ENCODE results near the gene TMEM54.

Gene TMEM54

DNA sequence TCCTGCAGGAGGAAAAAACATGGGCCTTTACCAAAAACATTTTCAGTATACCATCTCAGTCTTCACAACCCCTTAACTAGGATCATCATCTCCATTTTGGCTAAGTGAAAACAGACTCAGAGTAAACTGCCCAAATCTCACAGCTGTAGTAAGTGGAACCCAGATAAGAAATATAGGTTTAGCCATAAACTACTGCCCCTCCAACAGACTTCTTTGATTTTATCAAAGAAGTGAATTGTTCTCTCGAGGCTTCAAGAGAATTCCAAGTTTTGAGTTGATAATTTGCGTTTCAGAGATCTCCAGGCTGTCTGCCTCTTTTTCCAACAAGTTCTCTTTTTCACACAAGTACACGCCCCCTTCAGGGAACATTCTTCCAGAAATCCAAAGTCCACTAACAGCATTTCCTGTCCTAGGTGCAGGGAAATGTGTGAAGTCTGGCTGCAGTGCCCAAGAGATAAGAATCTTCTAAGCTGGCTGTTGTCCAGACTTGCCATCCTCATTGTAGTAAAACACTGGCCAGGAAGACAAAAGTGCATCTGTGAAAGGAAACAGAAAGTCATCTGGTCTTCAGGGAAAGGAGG, 32.6 kb upstream of the TMEM54 start:
- Histone ChIP-seq H3K9me3 (ENCODE audit: control insufficient read depth, insufficient read depth, low read length) (no peaks in the 10 kb centered on the region), H3K36me3 (ENCODE audit: control insufficient read depth, insufficient read depth, low read length) (peaks cover 31% of the 10 kb centered on the region), H3K9ac (ENCODE audit: low read depth, low read length) (no peak overlapping the region), H3K4me3 (ENCODE audit: low read depth, low read length) (no peak overlapping the region), H3K27me3 (ENCODE audit: control insufficient read depth, insufficient read depth, low read length) (peaks cover 6% of the 10 kb centered on the region), H3K4me1 (ENCODE audit: control insufficient read depth, insufficient read depth, low read length) (peaks cover 6% of the 10 kb centered on the region; the same call in 1 of the 2 replicates), H3K27ac (ENCODE audit: low read depth, low read length) (peak overlapping the region; percentile 18)

DNA sequence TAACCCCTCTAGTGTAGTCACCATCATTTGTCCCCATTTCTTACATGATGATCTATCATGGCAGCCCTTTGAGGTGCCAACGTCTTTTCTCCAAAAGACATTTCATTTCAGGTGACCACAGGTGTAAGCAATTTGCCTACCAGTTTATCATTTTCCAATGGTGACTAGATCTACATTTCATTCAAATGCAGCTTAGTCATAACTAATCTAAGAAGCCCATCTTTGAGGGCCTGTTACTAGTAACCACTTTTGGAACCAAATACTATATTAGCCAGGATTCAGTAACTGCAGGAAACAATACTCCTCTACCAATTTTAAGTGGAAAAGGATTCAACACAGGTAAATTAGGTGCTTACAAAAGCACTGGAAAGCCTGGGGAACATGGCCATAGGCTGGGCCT, 30.6 kb upstream of the TMEM54 start:
- Histone ChIP-seq H3K4me3 (ENCODE audit: low read depth, low read length) (no peak overlapping the region), H3K27me3 (ENCODE audit: control insufficient read depth, insufficient read depth, low read length) (peaks cover 26% of the 10 kb centered on the region), H3K36me3 (ENCODE audit: control insufficient read depth, insufficient read depth, low read length) (peaks cover 12% of the 10 kb centered on the region), H3K9ac (ENCODE audit: low read depth, low read length) (no peak overlapping the region), H3K27ac (ENCODE audit: low read depth, low read length) (no peak overlapping the region), H3K4me1 (ENCODE audit: control insufficient read depth, insufficient read depth, low read length) (peaks cover 9% of the 10 kb centered on the region), H3K9me3 (ENCODE audit: control insufficient read depth, insufficient read depth, low read length) (no peaks in the 10 kb centered on the region)

DNA sequence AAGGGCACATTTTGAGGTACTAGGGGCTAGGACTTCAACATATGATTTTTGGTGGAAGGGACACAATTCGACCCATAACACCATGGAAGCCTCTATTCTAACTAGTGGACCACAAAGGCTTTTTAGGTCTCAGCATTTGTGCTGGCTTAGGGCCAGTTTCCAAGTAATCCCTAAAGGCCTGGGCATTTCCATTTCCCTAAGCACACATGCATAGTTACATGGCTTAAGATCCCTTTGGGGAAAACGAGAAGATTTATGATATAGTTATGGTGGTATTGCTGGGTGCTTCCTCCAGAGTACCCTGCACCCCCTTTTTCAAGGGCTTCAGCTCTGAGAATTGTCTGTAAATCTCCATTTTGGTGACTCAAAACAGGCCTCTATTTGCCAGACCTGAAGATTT, 28.2 kb upstream of the TMEM54 start:
- Histone ChIP-seq H3K9me3 (ENCODE audit: control insufficient read depth, insufficient read depth, low read length) (no peaks in the 10 kb centered on the region), H3K36me3 (ENCODE audit: control insufficient read depth, insufficient read depth, low read length) (no peaks in the 10 kb centered on the region), H3K4me3 (ENCODE audit: low read depth, low read length) (no peak overlapping the region), H3K27me3 (ENCODE audit: control insufficient read depth, insufficient read depth, low read length) (peaks cover 50% of the 10 kb centered on the region), H3K4me1 (ENCODE audit: control insufficient read depth, insufficient read depth, low read length) (peaks cover 19% of the 10 kb centered on the region), H3K9ac (ENCODE audit: low read depth, low read length) (no peak overlapping the region), H3K27ac (ENCODE audit: low read depth, low read length) (no peak overlapping the region)

DNA sequence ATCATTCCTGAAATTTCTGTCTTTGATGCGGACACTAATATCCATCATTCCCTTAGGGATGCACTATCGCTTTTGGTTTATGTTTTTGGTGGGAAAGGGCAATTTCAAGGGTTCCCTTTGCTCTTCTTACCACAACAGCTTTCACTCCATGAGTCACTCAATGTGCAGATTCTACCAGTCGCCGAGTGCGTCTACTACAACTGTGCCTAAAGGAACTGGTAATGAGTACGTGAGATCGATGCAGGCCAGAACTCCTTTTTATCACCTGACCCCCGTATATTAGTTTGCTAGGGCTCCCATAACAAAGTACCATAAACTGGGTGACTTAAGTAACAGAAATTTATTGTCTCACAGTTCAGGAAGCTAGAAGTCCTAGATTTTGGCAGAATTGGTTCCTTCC, 27.5 kb upstream of the TMEM54 start:
- Histone ChIP-seq H3K9ac (ENCODE audit: low read depth, low read length) (no peak overlapping the region), H3K4me1 (ENCODE audit: control insufficient read depth, insufficient read depth, low read length) (peaks cover 16% of the 10 kb centered on the region), H3K9me3 (ENCODE audit: control insufficient read depth, insufficient read depth, low read length) (no peaks in the 10 kb centered on the region), H3K36me3 (ENCODE audit: control insufficient read depth, insufficient read depth, low read length) (no peaks in the 10 kb centered on the region), H3K27me3 (ENCODE audit: control insufficient read depth, insufficient read depth, low read length) (peaks cover 57% of the 10 kb centered on the region), H3K4me3 (ENCODE audit: low read depth, low read length) (no peak overlapping the region), H3K27ac (ENCODE audit: low read depth, low read length) (no peak overlapping the region)

DNA sequence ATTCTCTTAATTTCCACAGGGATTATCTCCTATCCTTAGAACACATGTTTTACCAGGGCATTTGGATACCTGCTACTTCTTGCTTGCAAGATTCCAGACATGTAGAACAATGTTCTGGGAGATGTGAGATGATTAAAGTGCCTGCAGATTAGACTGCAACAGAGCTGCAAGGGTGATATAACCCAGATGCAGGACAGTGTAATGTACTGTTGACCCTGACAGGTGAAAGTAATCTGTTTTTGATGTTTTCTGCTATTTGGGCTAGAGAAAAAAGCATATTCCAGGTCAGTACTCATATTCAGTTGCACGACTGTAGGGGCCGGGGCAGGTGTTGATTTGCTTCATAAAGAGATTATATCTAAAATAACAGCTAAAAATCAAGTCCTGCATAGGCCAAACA, 27.1 kb upstream of the TMEM54 start:
- peaks cover 13% of the 10 kb centered on the region; the same call in 1 of the 2 replicates for H3K4me1 ChIP-seq (ENCODE audit: control insufficient read depth, insufficient read depth, low read length)
- H3K36me3 ChIP-seq (ENCODE audit: control insufficient read depth, insufficient read depth, low read length), result no peaks in the 10 kb centered on the region
- H3K9me3 ChIP-seq (ENCODE audit: control insufficient read depth, insufficient read depth, low read length), result no peaks in the 10 kb centered on the region
- H3K9ac ChIP-seq (ENCODE audit: low read depth, low read length), result no peak overlapping the region
- peaks cover 61% of the 10 kb centered on the region for H3K27me3 ChIP-seq (ENCODE audit: control insufficient read depth, insufficient read depth, low read length)
- no peak overlapping the region for H3K27ac ChIP-seq (ENCODE audit: low read depth, low read length)
- H3K4me3 ChIP-seq (ENCODE audit: low read depth, low read length), result no peak overlapping the region

DNA sequence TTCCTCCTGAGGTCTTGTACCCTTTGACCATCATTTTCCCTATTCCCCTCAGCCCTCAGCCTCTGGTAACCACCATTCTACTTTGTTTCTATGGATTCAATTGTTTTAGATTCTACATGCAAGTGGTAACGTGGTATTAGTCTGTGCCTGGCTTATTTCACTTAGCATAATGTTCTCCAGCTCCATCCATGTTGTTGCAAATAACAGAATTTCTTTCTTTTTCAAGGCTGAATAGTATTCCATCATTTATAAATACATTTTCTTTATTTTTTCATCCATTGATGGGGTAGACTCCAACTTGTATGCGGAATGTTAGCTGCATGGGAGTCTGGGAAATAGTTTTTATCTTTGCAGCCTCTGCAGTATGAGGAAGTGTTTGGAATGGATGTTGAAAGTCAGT, 26.3 kb upstream of the TMEM54 start:
- H3K9me3 ChIP-seq (ENCODE audit: control insufficient read depth, insufficient read depth, low read length), result no peaks in the 10 kb centered on the region
- peaks cover 13% of the 10 kb centered on the region; the same call in 1 of the 2 replicates for H3K4me1 ChIP-seq (ENCODE audit: control insufficient read depth, insufficient read depth, low read length)
- no peak overlapping the region for H3K4me3 ChIP-seq (ENCODE audit: low read depth, low read length)
- H3K27me3 ChIP-seq (ENCODE audit: control insufficient read depth, insufficient read depth, low read length), result peaks cover 69% of the 10 kb centered on the region
- no peak overlapping the region for H3K27ac ChIP-seq (ENCODE audit: low read depth, low read length)
- no peaks in the 10 kb centered on the region for H3K36me3 ChIP-seq (ENCODE audit: control insufficient read depth, insufficient read depth, low read length)
- H3K9ac ChIP-seq (ENCODE audit: low read depth, low read length), result no peak overlapping the region

DNA sequence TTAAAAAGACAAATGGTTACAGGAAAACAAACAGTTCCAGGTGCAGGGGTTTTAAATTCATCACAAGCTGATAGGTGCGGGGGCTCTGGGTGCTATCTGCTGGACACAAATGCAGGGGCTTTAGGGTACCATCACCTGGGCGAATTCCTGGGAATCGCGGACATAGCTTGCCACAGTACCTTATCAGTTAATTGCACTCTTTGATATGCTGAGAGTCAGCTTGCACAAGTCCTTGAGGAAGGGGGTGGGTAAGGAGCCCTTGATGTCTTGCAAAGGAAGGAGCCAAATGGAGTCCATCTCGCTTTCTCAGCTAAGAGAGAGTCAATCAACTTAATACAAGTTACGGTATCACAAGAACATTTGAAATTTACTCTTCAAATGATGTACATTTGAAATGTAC, 25.4 kb upstream of the TMEM54 start:
- peaks cover 13% of the 10 kb centered on the region; the same call in 1 of the 2 replicates for H3K4me1 ChIP-seq (ENCODE audit: control insufficient read depth, insufficient read depth, low read length)
- H3K27me3 ChIP-seq (ENCODE audit: control insufficient read depth, insufficient read depth, low read length), result peaks cover 69% of the 10 kb centered on the region
- no peaks in the 10 kb centered on the region for H3K9me3 ChIP-seq (ENCODE audit: control insufficient read depth, insufficient read depth, low read length)
- no peak overlapping the region for H3K9ac ChIP-seq (ENCODE audit: low read depth, low read length)
- H3K27ac ChIP-seq (ENCODE audit: low read depth, low read length), result no peak overlapping the region
- 0 out of 2 replicates have a peak overlapping the region, but pooled peaks have one; percentile 62 for H3K4me3 ChIP-seq (ENCODE audit: low read depth, low read length)
- H3K36me3 ChIP-seq (ENCODE audit: control insufficient read depth, insufficient read depth, low read length), result no peaks in the 10 kb centered on the region

DNA sequence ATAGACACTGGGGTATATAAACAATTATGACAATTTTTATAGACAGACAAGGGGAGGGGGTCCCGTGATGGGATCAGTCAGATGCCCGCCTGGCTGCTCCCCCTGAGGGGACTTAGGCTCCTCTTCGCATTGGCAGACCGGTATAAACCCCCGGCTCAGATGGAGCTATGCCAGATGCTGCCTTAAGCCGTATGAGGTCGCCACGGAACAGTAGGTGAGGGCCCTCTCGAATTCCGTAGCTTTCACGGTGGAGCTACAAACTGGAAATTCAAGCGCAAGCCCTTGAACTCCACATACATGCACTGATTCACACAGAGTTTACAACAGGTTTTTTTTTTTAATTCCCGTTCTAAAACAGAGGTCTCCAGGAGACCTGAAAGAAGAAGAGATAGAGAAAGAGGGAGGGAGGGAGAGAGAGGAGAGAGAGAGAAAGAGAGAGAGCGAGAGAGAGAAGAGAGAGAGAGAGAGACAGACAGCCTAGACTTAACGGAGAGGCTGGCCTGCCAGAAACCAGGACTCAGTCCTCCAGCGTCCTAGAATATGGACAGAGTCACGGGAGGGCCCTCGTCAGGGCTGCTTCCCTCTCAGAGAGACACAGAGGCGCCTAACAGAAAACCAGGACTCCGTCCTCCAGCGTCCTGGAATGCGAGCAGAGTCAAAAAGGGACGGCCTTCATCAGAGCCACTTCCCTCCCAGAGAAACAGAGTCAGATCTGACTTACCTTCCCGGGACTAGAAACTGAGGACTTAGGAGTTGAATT, 24.4 kb upstream of the TMEM54 start:
- peak overlapping the region; percentile 62 for H3K4me3 ChIP-seq (ENCODE audit: low read depth, low read length)
- H3K27ac ChIP-seq (ENCODE audit: low read depth, low read length), result no peak overlapping the region
- no peaks in the 10 kb centered on the region for H3K36me3 ChIP-seq (ENCODE audit: control insufficient read depth, insufficient read depth, low read length)
- H3K4me1 ChIP-seq (ENCODE audit: control insufficient read depth, insufficient read depth, low read length), result peaks cover 13% of the 10 kb centered on the region; the same call in 1 of the 2 replicates
- peaks cover 69% of the 10 kb centered on the region for H3K27me3 ChIP-seq (ENCODE audit: control insufficient read depth, insufficient read depth, low read length)
- no peak overlapping the region for H3K9ac ChIP-seq (ENCODE audit: low read depth, low read length)
- no peaks in the 10 kb centered on the region for H3K9me3 ChIP-seq (ENCODE audit: control insufficient read depth, insufficient read depth, low read length)

DNA sequence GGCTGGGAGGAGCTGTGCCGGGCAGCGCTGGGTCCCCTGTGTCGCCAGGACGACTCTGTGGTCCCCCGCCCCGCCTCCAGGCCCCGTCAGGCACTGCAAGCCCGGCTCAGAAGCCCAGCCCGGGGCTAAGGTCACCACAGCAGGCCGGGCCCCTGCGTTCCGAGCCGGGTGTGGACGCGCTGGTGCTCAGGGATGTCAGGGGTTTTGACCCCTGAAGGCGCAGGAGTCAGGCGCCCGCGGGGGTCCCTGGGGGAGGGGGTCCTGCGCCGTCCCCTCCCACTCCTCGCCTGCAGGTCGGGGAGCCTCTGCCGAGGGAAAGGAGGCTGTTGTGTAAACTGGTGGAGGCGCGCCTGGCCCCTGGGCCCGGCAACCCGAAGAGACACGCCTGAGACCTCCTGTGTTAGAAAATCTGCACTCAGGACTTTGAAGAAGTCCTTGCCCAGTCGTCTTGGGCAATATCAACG, 23.7 kb upstream of the TMEM54 start:
- Histone ChIP-seq H3K36me3 (ENCODE audit: control insufficient read depth, insufficient read depth, low read length) (no peaks in the 10 kb centered on the region), H3K27me3 (ENCODE audit: control insufficient read depth, insufficient read depth, low read length) (peaks cover 68% of the 10 kb centered on the region), H3K9ac (ENCODE audit: low read depth, low read length) (no peak overlapping the region), H3K27ac (ENCODE audit: low read depth, low read length) (no peak overlapping the region), H3K4me1 (ENCODE audit: control insufficient read depth, insufficient read depth, low read length) (peaks cover 13% of the 10 kb centered on the region; the same call in 1 of the 2 replicates), H3K4me3 (ENCODE audit: low read depth, low read length) (peak overlapping the region; percentile 62), H3K9me3 (ENCODE audit: control insufficient read depth, insufficient read depth, low read length) (no peaks in the 10 kb centered on the region)

DNA sequence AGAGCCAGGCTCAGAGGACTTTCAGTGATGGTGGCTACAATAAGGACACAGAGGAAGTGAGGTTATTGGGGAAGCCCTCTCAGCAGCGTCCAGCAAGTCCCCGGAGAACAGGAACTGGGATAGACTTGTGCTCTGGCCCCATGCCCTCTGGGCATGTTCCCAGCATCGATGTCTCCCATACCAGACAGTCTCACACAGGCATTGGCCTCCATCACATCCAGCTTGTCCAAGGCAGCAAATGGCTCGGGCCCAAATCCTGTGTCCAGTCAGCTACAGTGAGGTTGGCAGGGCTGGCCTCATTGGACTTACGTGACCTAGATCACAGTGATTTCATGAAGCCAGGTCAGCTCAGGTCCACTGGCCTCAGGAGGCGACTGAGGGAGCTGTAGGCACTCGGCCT, 19.6 kb upstream of the TMEM54 start:
- H3K4me1 ChIP-seq (ENCODE audit: control insufficient read depth, insufficient read depth, low read length), result 0 out of 2 replicates have a peak, but pooled peaks cover 3% of the 10 kb centered on the region
- H3K9me3 ChIP-seq (ENCODE audit: control insufficient read depth, insufficient read depth, low read length), result no peaks in the 10 kb centered on the region
- no peaks in the 10 kb centered on the region for H3K36me3 ChIP-seq (ENCODE audit: control insufficient read depth, insufficient read depth, low read length)
- no peak overlapping the region for H3K27ac ChIP-seq (ENCODE audit: low read depth, low read length)
- no peak overlapping the region for H3K9ac ChIP-seq (ENCODE audit: low read depth, low read length)
- no peak overlapping the region for H3K4me3 ChIP-seq (ENCODE audit: low read depth, low read length)
- H3K27me3 ChIP-seq (ENCODE audit: control insufficient read depth, insufficient read depth, low read length), result peaks cover 33% of the 10 kb centered on the region
